Neural progenitor cell (in vitro differentiated cells): Measurements from ENCODE around the gene TMEM45B. TPM values are rescaled to one million over a fixed set of nuclear protein-coding genes. Genes with fewer than 3 reads are reported as not detected.
"Not testable (repeated sequence)": the region's sequence is repeated elsewhere in the genome, so short reads cannot be mapped to it uniquely, and the experiment has no call there.

Source experiments
- DNase-seq: peaks from one replicate; pipeline ENCODE4 v3.0.0-alpha.2; 2016; ENCODE audit warnings: low spot score
- H2AFZ ChIP-seq: fragments of 200-600 bp; sonication (generic); replicated peaks from 2 replicates; pipeline ENCODE4 v1.6.1; 2016; ENCODE audit warnings: antibody characterized with exemption
- H3F3A ChIP-seq: fragments of 200-600 bp; sonication (generic); 2 replicates; pipeline ENCODE4 v1.6.1; 2016; ENCODE audit warnings: antibody characterized with exemption, low read depth
- H3K27ac ChIP-seq: fragments of 200-600 bp; sonication (generic); 2 replicates; pipeline ENCODE4 v1.5.1; 2016; ENCODE audit warnings: mild to moderate bottlenecking
- H3K27me3 ChIP-seq: fragments of 200-600 bp; sonication (generic); 2 replicates; pipeline ENCODE4 v1.6.1; 2016; ENCODE audit warnings: mild to moderate bottlenecking, moderate library complexity
- H3K36me3 ChIP-seq: fragments of 200-600 bp; sonication (generic); 2 replicates; pipeline ENCODE4 v1.5.1; 2016
- H3K4me1 ChIP-seq: fragments of 200-600 bp; sonication (generic); 2 replicates; pipeline ENCODE4 v1.6.1; 2016; ENCODE audit warnings: mixed run types
- H3K4me2 ChIP-seq: fragments of 200-600 bp; sonication (generic); 2 replicates; pipeline ENCODE4 v1.6.1; 2016
- H3K4me3 ChIP-seq: fragments of 200-600 bp; sonication (generic); 2 replicates; pipeline ENCODE4 v1.5.1; 2016
- H3K79me2 ChIP-seq: fragments of 200-600 bp; sonication (generic); 2 replicates; pipeline ENCODE4 v1.6.1; 2016; ENCODE audit warnings: low read depth
- H3K9ac ChIP-seq: fragments of 200-600 bp; sonication (generic); 2 replicates; pipeline ENCODE4 v1.6.1; 2016
- H3K9me3 ChIP-seq: fragments of 200-600 bp; sonication (generic); 2 replicates; pipeline ENCODE4 v1.5.1; 2016; ENCODE audit warnings: low read depth
- H4K20me1 ChIP-seq: fragments of 200-600 bp; sonication (generic); 2 replicates; pipeline ENCODE4 v1.6.1; 2016; ENCODE audit warnings: low read depth
- H3K27ac Mint-ChIP-seq: 3 replicates; pipeline ENCODE4 v1.8.0; 2021; ENCODE audit warnings: mixed read lengths
- H3K27me3 Mint-ChIP-seq: 2 replicates; pipeline ENCODE4 v1.8.0; 2022; ENCODE audit warnings: low read depth, mild to moderate bottlenecking, inconsistent platforms, moderate library complexity, mixed read lengths; ENCODE audit not compliant: insufficient read depth
- H3K36me3 Mint-ChIP-seq: 3 replicates; pipeline ENCODE4 v1.8.0; 2021; ENCODE audit warnings: mixed read lengths
- H3K4me1 Mint-ChIP-seq: 3 replicates; pipeline ENCODE4 v1.8.0; 2021; ENCODE audit warnings: mixed read lengths
- H3K4me3 Mint-ChIP-seq: 3 replicates; pipeline ENCODE4 v1.8.0; 2021; ENCODE audit warnings: mild to moderate bottlenecking, moderate library complexity, mixed read lengths
- H3K9me3 Mint-ChIP-seq: 3 replicates; pipeline ENCODE4 v1.8.0; 2020; ENCODE audit warnings: mixed read lengths
- EZH2 ChIP-seq: fragments of 200-600 bp; sonication (generic); IDR thresholded peaks from 2 replicates; pipeline ENCODE4 v1.6.1; 2017; ENCODE audit warnings: antibody characterized with exemption, mild to moderate bottlenecking, moderate library complexity
- EZH2phosphoT487 ChIP-seq: fragments of 200-600 bp; sonication (generic); IDR thresholded peaks from 2 replicates; pipeline ENCODE4 v1.6.1; 2017; ENCODE audit warnings: antibody characterized with exemption
- total RNA-seq: library from RNA; depleted of rRNA; stranded (reverse); fragments of >200 nt; gene quantifications from 2 replicates; pipeline ENCODE4 v1.2.3, GENCODE V29; 2015; ENCODE audit warnings: low replicate concordance
- TF ChIP-seq, protein P1 (sequence below): fragments of 200-600 bp; sonication (generic); IDR thresholded peaks from 2 replicates; pipeline ENCODE4 v1.5.1; 2017; ENCODE audit warnings: antibody characterized with exemption, mild to moderate bottlenecking

TMEM45B gene
- total RNA-seq, 1 donor from 2014 or later = not detected

DNA sequence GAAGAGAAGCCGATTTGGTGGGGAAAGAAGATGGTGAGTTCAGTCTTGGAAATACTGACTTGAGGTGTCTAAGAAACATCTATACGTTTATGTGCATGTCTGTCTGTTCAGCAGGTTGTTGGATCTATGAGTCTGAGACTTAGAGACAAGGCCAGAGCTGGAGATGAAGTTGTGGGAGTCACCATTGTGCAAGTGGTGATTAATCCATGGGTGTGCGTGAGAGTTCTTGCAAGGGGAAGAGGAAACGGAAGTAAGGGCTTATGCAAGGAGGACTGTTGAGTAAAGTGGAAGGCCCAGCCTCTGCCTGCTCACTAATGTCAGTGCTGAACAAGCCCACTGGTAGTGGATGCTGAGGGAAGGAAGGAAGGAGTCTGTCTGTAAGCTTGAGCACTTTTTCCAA lies 9.7 kb downstream of the TMEM45B start:
- H3K27ac Mint-ChIP-seq = no peak overlapping the region
- TF ChIP-seq EZH2phosphoT487 (no peak), EZH2 (no peak)
- TF ChIP-seq, protein P1, sequence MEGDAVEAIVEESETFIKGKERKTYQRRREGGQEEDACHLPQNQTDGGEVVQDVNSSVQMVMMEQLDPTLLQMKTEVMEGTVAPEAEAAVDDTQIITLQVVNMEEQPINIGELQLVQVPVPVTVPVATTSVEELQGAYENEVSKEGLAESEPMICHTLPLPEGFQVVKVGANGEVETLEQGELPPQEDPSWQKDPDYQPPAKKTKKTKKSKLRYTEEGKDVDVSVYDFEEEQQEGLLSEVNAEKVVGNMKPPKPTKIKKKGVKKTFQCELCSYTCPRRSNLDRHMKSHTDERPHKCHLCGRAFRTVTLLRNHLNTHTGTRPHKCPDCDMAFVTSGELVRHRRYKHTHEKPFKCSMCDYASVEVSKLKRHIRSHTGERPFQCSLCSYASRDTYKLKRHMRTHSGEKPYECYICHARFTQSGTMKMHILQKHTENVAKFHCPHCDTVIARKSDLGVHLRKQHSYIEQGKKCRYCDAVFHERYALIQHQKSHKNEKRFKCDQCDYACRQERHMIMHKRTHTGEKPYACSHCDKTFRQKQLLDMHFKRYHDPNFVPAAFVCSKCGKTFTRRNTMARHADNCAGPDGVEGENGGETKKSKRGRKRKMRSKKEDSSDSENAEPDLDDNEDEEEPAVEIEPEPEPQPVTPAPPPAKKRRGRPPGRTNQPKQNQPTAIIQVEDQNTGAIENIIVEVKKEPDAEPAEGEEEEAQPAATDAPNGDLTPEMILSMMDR = no peak

DNA sequence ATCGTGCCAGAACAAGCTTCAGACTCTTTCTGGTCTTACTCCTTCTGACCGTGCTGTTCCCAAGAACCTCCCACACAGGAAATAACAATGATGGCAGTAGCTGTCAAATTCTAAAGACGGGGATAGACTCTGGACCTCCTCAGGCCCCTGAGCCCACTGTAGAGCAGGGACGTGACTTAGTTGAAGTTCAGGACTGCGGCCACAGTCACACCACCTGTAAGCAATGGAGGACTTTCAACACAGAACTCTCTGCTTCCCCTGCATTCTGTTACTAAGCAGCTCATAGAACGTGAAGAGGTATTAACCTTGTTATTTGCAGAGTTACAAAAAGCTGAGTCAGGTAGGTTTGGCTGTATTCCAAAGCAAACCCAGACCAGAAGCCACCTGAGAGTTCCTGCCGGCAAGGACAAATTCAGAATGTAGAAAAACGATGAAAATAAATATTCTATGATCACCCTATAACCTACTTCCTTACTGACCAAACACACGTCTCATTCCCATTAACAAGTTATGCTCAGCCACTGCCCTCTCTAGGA lies 12.7 kb downstream of the TMEM45B start:
- H3K4me3 ChIP-seq = no peak overlapping the region
- H3K79me2 ChIP-seq = no peaks in the 10 kb centered on the region
- no peak overlapping the region for H2AFZ ChIP-seq
- Mint-ChIP-seq H3K4me1 (no peaks in the 10 kb centered on the region), H3K27ac (no peak overlapping the region), H3K36me3 (no peaks in the 10 kb centered on the region), H3K27me3 (no peaks in the 10 kb centered on the region), H3K9me3 (peaks cover 4% of the 10 kb centered on the region), H3K4me3 (no peak overlapping the region)
- no peaks in the 10 kb centered on the region for H3K27me3 ChIP-seq
- no peak overlapping the region for H3K27ac ChIP-seq
- no peak overlapping the region for H3K9ac ChIP-seq
- H3K4me1 ChIP-seq = no peaks in the 10 kb centered on the region
- no peak for DNase-seq
- TF ChIP-seq EZH2phosphoT487 (no peak), EZH2 (no peak)
- TF ChIP-seq, protein P1 = no peak
- H3K9me3 ChIP-seq = no peaks in the 10 kb centered on the region
- no peaks in the 10 kb centered on the region for H3K36me3 ChIP-seq
- H4K20me1 ChIP-seq = no peaks in the 10 kb centered on the region
- no peak overlapping the region for H3K4me2 ChIP-seq
- H3F3A ChIP-seq = no peaks in the 10 kb centered on the region

More for the DNA sequence above, 9.7 kb downstream of the TMEM45B start:
- Histone ChIP-seq H3K4me3 (no peak overlapping the region), H3F3A (no peaks in the 10 kb centered on the region), H3K4me2 (no peak overlapping the region), H3K9me3 (no peaks in the 10 kb centered on the region), H3K9ac (no peak overlapping the region), H3K36me3 (no peaks in the 10 kb centered on the region), H3K27me3 (no peaks in the 10 kb centered on the region), H3K27ac (no peak overlapping the region), H3K4me1 (no peaks in the 10 kb centered on the region), H2AFZ (no peak overlapping the region), H4K20me1 (no peaks in the 10 kb centered on the region), H3K79me2 (no peaks in the 10 kb centered on the region)
- Mint-ChIP-seq H3K9me3 (peaks cover 2% of the 10 kb centered on the region), H3K27me3 (no peaks in the 10 kb centered on the region), H3K4me3 (no peak overlapping the region), H3K36me3 (no peaks in the 10 kb centered on the region), H3K4me1 (no peaks in the 10 kb centered on the region)
- DNase-seq = no peak

DNA sequence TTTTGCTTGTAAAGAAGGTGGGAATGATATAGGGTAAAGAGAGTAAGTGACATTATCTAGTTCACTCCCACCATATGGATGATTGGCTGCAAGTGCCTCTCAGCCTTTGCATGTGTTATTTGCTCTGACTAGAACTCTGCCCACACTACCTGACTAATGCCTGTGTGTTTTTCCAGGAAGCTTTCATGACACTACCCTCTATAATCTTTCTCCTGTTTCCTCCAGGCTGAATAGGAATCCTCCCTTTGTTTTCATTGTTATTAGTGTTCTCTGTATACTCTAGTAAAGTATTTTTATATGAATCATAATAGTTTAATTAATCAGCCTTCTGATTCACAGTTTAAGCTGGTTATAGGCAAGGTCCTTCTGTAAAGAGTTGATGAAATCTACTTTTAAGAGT lies 13.8 kb downstream of the TMEM45B start:
- H3K36me3 Mint-ChIP-seq, H2AFZ ChIP-seq, H3F3A ChIP-seq, H3K27ac Mint-ChIP-seq, H3K27me3 Mint-ChIP-seq, DNase-seq, H3K27ac ChIP-seq, H4K20me1 ChIP-seq, H3K27me3 ChIP-seq, H3K9me3 ChIP-seq, H3K4me1 Mint-ChIP-seq, H3K4me3 Mint-ChIP-seq, H3K79me2 ChIP-seq, H3K4me3 ChIP-seq, H3K36me3 ChIP-seq, H3K9me3 Mint-ChIP-seq, H3K4me1 ChIP-seq, H3K9ac ChIP-seq, H3K4me2 ChIP-seq: not testable (repeated sequence)

DNA sequence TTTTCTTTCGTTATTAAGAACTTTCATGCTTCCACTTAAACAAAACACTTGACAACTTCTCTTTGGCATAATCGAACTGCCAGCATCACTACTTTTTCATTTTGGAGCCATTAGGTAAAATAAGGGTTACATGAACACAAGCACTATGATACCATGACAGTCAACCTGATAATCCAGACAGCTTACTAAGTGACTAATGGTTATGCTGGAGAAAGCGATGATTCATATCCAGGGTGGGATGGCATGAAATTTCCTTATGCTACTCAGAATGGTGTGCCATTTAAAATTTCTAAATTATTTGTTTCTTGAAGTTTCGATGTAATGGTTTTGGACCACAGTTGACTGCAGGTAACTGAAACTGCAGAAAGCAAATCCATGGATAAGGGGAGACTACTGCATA lies 15.6 kb downstream of the TMEM45B start:
- not testable (repeated sequence) for H3K36me3 Mint-ChIP-seq, H3K9me3 Mint-ChIP-seq, H3K4me1 Mint-ChIP-seq, H3K4me1 ChIP-seq, H3K27ac Mint-ChIP-seq, H4K20me1 ChIP-seq, H3K9me3 ChIP-seq, H3K4me3 ChIP-seq, H2AFZ ChIP-seq, DNase-seq, H3K27me3 ChIP-seq, H3K9ac ChIP-seq, H3F3A ChIP-seq, H3K27ac ChIP-seq, H3K27me3 Mint-ChIP-seq, H3K4me3 Mint-ChIP-seq, H3K79me2 ChIP-seq, H3K36me3 ChIP-seq, H3K4me2 ChIP-seq

DNA sequence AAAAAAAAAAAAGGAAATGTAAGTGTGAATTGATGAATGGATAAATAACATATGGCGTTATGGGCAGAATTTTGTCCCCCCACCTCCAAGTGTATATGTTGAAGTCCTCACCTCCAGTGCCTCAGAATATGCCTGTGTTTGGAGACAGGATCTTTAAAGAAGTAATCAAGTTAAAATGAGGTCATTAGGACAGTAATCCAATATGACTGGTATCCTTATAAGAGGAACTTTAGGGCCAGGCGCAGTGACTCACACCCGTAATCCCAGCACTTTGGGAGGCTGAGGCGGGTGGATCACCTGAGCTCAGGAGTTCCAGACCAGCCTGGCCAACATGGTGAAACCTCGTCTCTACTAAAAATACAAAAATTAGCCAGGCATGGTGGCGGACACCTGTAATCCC lies 17.6 kb downstream of the TMEM45B start:
- H4K20me1 ChIP-seq, H3K4me2 ChIP-seq, H3K4me1 Mint-ChIP-seq, H3K4me3 Mint-ChIP-seq, H3K9ac ChIP-seq, H3K9me3 Mint-ChIP-seq, H2AFZ ChIP-seq, H3K27me3 Mint-ChIP-seq, DNase-seq, H3K4me1 ChIP-seq, H3K27me3 ChIP-seq, H3K9me3 ChIP-seq, H3K36me3 Mint-ChIP-seq, H3F3A ChIP-seq, H3K36me3 ChIP-seq, H3K27ac ChIP-seq, H3K27ac Mint-ChIP-seq, H3K79me2 ChIP-seq, H3K4me3 ChIP-seq: not testable (repeated sequence)

DNA sequence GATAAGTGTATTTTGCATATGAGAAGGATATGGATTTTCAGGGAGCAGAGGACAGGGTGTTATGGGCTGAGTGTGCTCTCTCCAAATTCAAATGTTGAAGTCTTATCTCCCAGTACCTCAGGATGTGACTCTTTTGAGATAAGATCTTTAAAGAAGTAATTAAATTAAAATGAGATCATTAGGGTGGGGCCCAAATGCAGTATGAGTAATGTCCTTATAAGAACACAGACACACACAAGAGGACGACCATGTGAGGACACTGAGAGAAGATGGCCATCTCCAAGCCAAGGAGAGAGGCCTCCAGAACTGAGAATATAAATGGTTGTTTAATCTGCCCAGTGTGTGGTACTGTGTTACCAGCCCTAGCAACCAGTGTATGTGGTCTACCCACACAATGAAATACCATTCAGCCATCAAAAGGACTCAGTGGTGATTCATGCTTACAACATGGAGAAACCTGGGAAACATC lies 20.8 kb downstream of the TMEM45B start:
- not testable (repeated sequence) for H3K36me3 ChIP-seq, H3K27me3 Mint-ChIP-seq, H3K4me1 Mint-ChIP-seq, H3K4me1 ChIP-seq, H3K4me2 ChIP-seq, H3F3A ChIP-seq, H3K27ac ChIP-seq, H3K9ac ChIP-seq, H3K27me3 ChIP-seq, H3K4me3 Mint-ChIP-seq, H3K27ac Mint-ChIP-seq, DNase-seq, H3K36me3 Mint-ChIP-seq, H3K9me3 Mint-ChIP-seq, H3K79me2 ChIP-seq, H4K20me1 ChIP-seq, H3K9me3 ChIP-seq, H3K4me3 ChIP-seq, H2AFZ ChIP-seq
